ENCODE measurements around the gene ZNF534.

DNA sequence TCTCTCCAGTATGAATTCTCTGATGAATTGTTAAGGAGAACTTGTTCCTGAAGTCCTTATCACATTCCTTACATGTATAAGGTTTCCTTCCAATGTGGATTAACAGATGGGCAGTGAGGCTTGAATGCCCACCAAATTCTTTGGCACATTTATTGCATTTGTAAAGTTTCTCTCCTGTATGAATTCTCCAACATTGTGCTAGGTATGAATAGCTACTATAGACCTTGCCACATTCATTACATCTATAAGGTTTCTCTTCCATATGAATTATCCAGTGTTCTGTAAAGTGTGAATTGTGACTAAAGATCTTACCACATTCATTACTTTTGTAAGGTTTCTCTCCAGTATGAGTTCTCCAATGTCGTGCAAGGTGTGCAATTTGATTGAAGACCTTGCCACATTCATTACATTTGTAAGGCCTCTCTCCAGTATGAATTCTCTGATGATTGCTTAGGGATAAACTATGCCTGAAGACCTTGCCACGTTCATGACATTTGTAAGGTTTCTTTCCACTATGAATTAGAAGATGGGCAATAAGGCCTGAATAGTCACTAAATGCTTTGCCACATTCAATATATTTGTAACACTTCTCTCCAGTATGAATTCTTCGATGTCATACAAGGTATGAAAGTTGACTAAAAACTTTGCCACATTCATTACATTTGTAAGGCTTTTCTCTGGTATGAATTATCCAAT is 44.9 kb downstream of the ZNF534 start:
- no peak for TF ChIP-seq POLR2AphosphoS5 (IDR thresholded peaks at IDR 0.05)
- TF ChIP-seq, protein P1, sequence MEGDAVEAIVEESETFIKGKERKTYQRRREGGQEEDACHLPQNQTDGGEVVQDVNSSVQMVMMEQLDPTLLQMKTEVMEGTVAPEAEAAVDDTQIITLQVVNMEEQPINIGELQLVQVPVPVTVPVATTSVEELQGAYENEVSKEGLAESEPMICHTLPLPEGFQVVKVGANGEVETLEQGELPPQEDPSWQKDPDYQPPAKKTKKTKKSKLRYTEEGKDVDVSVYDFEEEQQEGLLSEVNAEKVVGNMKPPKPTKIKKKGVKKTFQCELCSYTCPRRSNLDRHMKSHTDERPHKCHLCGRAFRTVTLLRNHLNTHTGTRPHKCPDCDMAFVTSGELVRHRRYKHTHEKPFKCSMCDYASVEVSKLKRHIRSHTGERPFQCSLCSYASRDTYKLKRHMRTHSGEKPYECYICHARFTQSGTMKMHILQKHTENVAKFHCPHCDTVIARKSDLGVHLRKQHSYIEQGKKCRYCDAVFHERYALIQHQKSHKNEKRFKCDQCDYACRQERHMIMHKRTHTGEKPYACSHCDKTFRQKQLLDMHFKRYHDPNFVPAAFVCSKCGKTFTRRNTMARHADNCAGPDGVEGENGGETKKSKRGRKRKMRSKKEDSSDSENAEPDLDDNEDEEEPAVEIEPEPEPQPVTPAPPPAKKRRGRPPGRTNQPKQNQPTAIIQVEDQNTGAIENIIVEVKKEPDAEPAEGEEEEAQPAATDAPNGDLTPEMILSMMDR (IDR thresholded peaks at IDR 0.05), result no peak
